Prostate gland (tissue), 2 donors: ENCODE data around the gene TTYH2.
"Not testable (repeated sequence)": the region's sequence is repeated elsewhere in the genome, so short reads cannot be mapped to it uniquely, and the experiment has no call there.

Experiments
- POLR2AphosphoS5 ChIP-seq: sonication (generic); formaldehyde crosslinking; IDR thresholded peaks from one replicate; pipeline ENCODE4 v1.6.1; 2017; ENCODE audit warnings: antibody characterized with exemption
- TF ChIP-seq, protein P1 (sequence below), 4 experiments: fragments of 200-600 bp in 2 of 4; fragments of 450-650 bp in 2 of 4; sonication (generic) in 2 of 4; IDR thresholded peaks; 1 replicate in 3 of 4; 2 replicates in 1 of 4; pipeline ENCODE4 v1.5.1; 2016 to 2019; ENCODE audit warnings: antibody characterized with exemption in 4 of 4, mild to moderate bottlenecking in 2 of 4, moderate library complexity in 2 of 4

DNA sequence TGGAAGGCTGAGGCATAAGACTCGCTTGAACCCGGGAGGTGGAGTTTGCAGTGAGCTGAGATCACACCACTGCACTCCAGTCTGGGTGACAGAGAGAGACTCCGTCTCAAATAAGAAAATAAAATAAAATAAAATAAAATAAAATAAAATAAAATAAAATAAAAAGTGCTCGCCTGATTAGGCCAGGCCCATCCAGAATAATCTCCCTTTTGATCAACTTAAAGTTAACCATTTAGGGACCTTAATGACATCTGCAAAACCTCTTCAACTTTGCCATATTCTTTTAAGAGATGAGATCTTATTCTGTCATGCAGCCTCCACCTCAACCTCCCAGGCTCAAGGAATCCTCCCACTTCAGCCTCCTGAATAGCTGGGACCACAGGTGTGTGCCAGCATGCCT is 24.7 kb upstream of the TTYH2 start:
- TF ChIP-seq, protein P1, sequence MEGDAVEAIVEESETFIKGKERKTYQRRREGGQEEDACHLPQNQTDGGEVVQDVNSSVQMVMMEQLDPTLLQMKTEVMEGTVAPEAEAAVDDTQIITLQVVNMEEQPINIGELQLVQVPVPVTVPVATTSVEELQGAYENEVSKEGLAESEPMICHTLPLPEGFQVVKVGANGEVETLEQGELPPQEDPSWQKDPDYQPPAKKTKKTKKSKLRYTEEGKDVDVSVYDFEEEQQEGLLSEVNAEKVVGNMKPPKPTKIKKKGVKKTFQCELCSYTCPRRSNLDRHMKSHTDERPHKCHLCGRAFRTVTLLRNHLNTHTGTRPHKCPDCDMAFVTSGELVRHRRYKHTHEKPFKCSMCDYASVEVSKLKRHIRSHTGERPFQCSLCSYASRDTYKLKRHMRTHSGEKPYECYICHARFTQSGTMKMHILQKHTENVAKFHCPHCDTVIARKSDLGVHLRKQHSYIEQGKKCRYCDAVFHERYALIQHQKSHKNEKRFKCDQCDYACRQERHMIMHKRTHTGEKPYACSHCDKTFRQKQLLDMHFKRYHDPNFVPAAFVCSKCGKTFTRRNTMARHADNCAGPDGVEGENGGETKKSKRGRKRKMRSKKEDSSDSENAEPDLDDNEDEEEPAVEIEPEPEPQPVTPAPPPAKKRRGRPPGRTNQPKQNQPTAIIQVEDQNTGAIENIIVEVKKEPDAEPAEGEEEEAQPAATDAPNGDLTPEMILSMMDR (IDR thresholded peaks at IDR 0.05): not testable (repeated sequence)
- TF ChIP-seq POLR2AphosphoS5: not testable (repeated sequence)
